Activated naive CD4-positive, alpha-beta T cell treated with anti-CD3 and anti-CD28 coated beads, Interleukin-2, amount 50 U/mL, for 24 hours (primary cell): ENCODE results near the gene CISTR.

ENCODE experiments used
- H3K27ac Mint-ChIP-seq: one replicate; pipeline ENCODE4 v1.8.0; 2021; ENCODE audit warnings: mild to moderate bottlenecking, mixed read lengths
- H3K27me3 Mint-ChIP-seq: one replicate; pipeline ENCODE4 v1.8.0; 2021; ENCODE audit warnings: mixed read lengths
- H3K36me3 Mint-ChIP-seq: one replicate; pipeline ENCODE4 v1.8.0; 2021; ENCODE audit warnings: mixed read lengths
- H3K4me1 Mint-ChIP-seq: one replicate; pipeline ENCODE4 v1.8.0; 2021; ENCODE audit warnings: mixed read lengths
- H3K4me3 Mint-ChIP-seq: one replicate; pipeline ENCODE4 v1.8.0; 2021; ENCODE audit warnings: mild to moderate bottlenecking, mixed read lengths
- H3K9me3 Mint-ChIP-seq: one replicate; pipeline ENCODE4 v1.8.0; 2021; ENCODE audit warnings: mixed read lengths

The CISTR gene

GRCh38 chr12:53738406-53739213, 13.2 kb downstream of the CISTR start:
- H3K9me3 Mint-ChIP-seq, result no peaks in the 10 kb centered on the region
- peaks cover 21% of the 10 kb centered on the region for H3K27me3 Mint-ChIP-seq
- no peak overlapping the region for H3K27ac Mint-ChIP-seq
- peak overlapping the region; percentile 77 for H3K4me3 Mint-ChIP-seq
- no peaks in the 10 kb centered on the region for H3K36me3 Mint-ChIP-seq
- peaks cover 24% of the 10 kb centered on the region for H3K4me1 Mint-ChIP-seq

- Mint-ChIP-seq H3K4me3 (peak overlapping the region; percentile 73), H3K36me3 (no peaks in the 10 kb centered on the region), H3K9me3 (no peaks in the 10 kb centered on the region), H3K4me1 (peaks cover 25% of the 10 kb centered on the region), H3K27ac (no peak overlapping the region), H3K27me3 (peaks cover 17% of the 10 kb centered on the region)
Observed at GRCh38 chr12:53737951-53738405, 13.8 kb downstream of the CISTR start.

GRCh38 chr12:53737093-53737808, 14.5 kb downstream of the CISTR start:
- Mint-ChIP-seq H3K27ac (no peak overlapping the region), H3K4me3 (no peak overlapping the region), H3K36me3 (no peaks in the 10 kb centered on the region), H3K27me3 (peaks cover 12% of the 10 kb centered on the region), H3K9me3 (no peaks in the 10 kb centered on the region), H3K4me1 (peaks cover 25% of the 10 kb centered on the region)

GRCh38 chr12:53736592-53736991, 15.2 kb downstream of the CISTR start:
- Mint-ChIP-seq H3K4me1 (peaks cover 25% of the 10 kb centered on the region), H3K4me3 (no peak overlapping the region), H3K27me3 (peaks cover 12% of the 10 kb centered on the region), H3K36me3 (no peaks in the 10 kb centered on the region), H3K9me3 (no peaks in the 10 kb centered on the region), H3K27ac (no peak overlapping the region)

- H3K4me1 Mint-ChIP-seq, result peaks cover 25% of the 10 kb centered on the region
- no peaks in the 10 kb centered on the region for H3K36me3 Mint-ChIP-seq
- H3K9me3 Mint-ChIP-seq, result no peaks in the 10 kb centered on the region
- H3K27me3 Mint-ChIP-seq, result peaks cover 12% of the 10 kb centered on the region
- H3K27ac Mint-ChIP-seq, result no peak overlapping the region
- no peak overlapping the region for H3K4me3 Mint-ChIP-seq
Observed at GRCh38 chr12:53735556-53735955, 16.2 kb downstream of the CISTR start.

- peaks cover 10% of the 10 kb centered on the region for H3K27me3 Mint-ChIP-seq
- H3K27ac Mint-ChIP-seq, result no peak overlapping the region
- H3K4me1 Mint-ChIP-seq, result peaks cover 22% of the 10 kb centered on the region
- no peak overlapping the region for H3K4me3 Mint-ChIP-seq
- no peaks in the 10 kb centered on the region for H3K9me3 Mint-ChIP-seq
- no peaks in the 10 kb centered on the region for H3K36me3 Mint-ChIP-seq
Observed at GRCh38 chr12:53734425-53734824, 17.4 kb downstream of the CISTR start.

GRCh38 chr12:53733807-53734200, 18.0 kb downstream of the CISTR start:
- no peaks in the 10 kb centered on the region for H3K9me3 Mint-ChIP-seq
- H3K27me3 Mint-ChIP-seq, result peaks cover 6% of the 10 kb centered on the region
- H3K36me3 Mint-ChIP-seq, result no peaks in the 10 kb centered on the region
- H3K27ac Mint-ChIP-seq, result no peak overlapping the region
- no peak overlapping the region for H3K4me3 Mint-ChIP-seq
- peaks cover 16% of the 10 kb centered on the region for H3K4me1 Mint-ChIP-seq

GRCh38 chr12:53733051-53733806, 18.6 kb downstream of the CISTR start:
- H3K27ac Mint-ChIP-seq, result no peak overlapping the region
- no peaks in the 10 kb centered on the region for H3K36me3 Mint-ChIP-seq
- H3K27me3 Mint-ChIP-seq, result peaks cover 5% of the 10 kb centered on the region
- H3K4me1 Mint-ChIP-seq, result peaks cover 13% of the 10 kb centered on the region
- no peaks in the 10 kb centered on the region for H3K9me3 Mint-ChIP-seq
- no peak overlapping the region for H3K4me3 Mint-ChIP-seq

GRCh38 chr12:53729644-53730043, 22.1 kb downstream of the CISTR start:
- Mint-ChIP-seq H3K4me1 (peaks cover 36% of the 10 kb centered on the region), H3K27ac (no peak overlapping the region), H3K9me3 (no peaks in the 10 kb centered on the region), H3K27me3 (no peaks in the 10 kb centered on the region), H3K36me3 (peaks cover under 1% of the 10 kb centered on the region), H3K4me3 (no peak overlapping the region)

GRCh38 chr12:53728206-53728605, 23.6 kb downstream of the CISTR start:
- peaks cover 27% of the 10 kb centered on the region for H3K4me1 Mint-ChIP-seq
- H3K9me3 Mint-ChIP-seq, result no peaks in the 10 kb centered on the region
- H3K27ac Mint-ChIP-seq, result peak overlapping the region; percentile 96
- peak overlapping the region; percentile 97 for H3K4me3 Mint-ChIP-seq
- peaks cover 5% of the 10 kb centered on the region for H3K36me3 Mint-ChIP-seq
- H3K27me3 Mint-ChIP-seq, result no peaks in the 10 kb centered on the region

GRCh38 chr12:53727310-53728041, 24.3 kb downstream of the CISTR start, which contains the start of gene CALCOCO1:
CALCOCO1 (minus strand) TSS chr12:53727452; CDS start chr12:53725242, 2,210 bp downstream.
- Mint-ChIP-seq H3K4me3 (peak within 1 kb of the TSS; percentile 97), H3K27ac (peak within 1 kb of the TSS; percentile 96), H3K27me3 (no peaks in the 10 kb centered on the region), H3K9me3 (no peaks in the 10 kb centered on the region), H3K36me3 (peaks cover 8% of the 10 kb centered on the region), H3K4me1 (peaks cover 27% of the 10 kb centered on the region)

GRCh38 chr12:53726946-53727309, 24.9 kb downstream of the CISTR start:
- Mint-ChIP-seq H3K4me1 (peaks cover 27% of the 10 kb centered on the region), H3K9me3 (no peaks in the 10 kb centered on the region), H3K36me3 (peaks cover 8% of the 10 kb centered on the region), H3K27ac (peak overlapping the region; percentile 96), H3K27me3 (no peaks in the 10 kb centered on the region), H3K4me3 (peak overlapping the region; percentile 97)

GRCh38 chr12:53726341-53726740, 25.4 kb downstream of the CISTR start:
- Mint-ChIP-seq H3K27me3 (no peaks in the 10 kb centered on the region), H3K36me3 (peaks cover 8% of the 10 kb centered on the region), H3K9me3 (no peaks in the 10 kb centered on the region), H3K4me3 (peak overlapping the region; percentile 97), H3K4me1 (peaks cover 27% of the 10 kb centered on the region), H3K27ac (no peak overlapping the region)

- no peak overlapping the region for H3K27ac Mint-ChIP-seq
Observed at GRCh38 chr12:53725824-53726223, 26.0 kb downstream of the CISTR start.

GRCh38 chr12:53722450-53723041, 29.2 kb downstream of the CISTR start:
- Mint-ChIP-seq H3K36me3 (peaks cover 19% of the 10 kb centered on the region), H3K4me3 (no peak overlapping the region), H3K27ac (no peak overlapping the region), H3K27me3 (no peaks in the 10 kb centered on the region), H3K9me3 (no peaks in the 10 kb centered on the region), H3K4me1 (peaks cover 20% of the 10 kb centered on the region)

More at GRCh38 chr12:53725824-53726223, 26.0 kb downstream of the CISTR start:
- peaks cover 9% of the 10 kb centered on the region for H3K36me3 Mint-ChIP-seq
- peaks cover 27% of the 10 kb centered on the region for H3K4me1 Mint-ChIP-seq
- no peak overlapping the region for H3K4me3 Mint-ChIP-seq
- H3K9me3 Mint-ChIP-seq, result no peaks in the 10 kb centered on the region
- H3K27me3 Mint-ChIP-seq, result no peaks in the 10 kb centered on the region
